Left lung (tissue), 10 donors: ENCODE measurements around the gene TANGO2. TPM values are rescaled to one million over a fixed set of nuclear protein-coding genes. Genes with fewer than 3 reads are reported as not detected.
A peak's percentile ranks its signal among the peaks of the same experiment; 100 is the strongest.
"Not testable (repeated sequence)": the region's sequence is repeated elsewhere in the genome, so short reads cannot be mapped to it uniquely, and the experiment has no call there.

ENCODE experiments used
- ATAC-seq: fragments of 200-7000 bp; cut with Tn5 transposase; one replicate; pipeline ENCODE4 v1.9.1; 2020; ENCODE audit warnings: moderate library complexity
- DNase-seq, 4 donors: peaks; one replicate each; pipeline ENCODE4 v3.0.0-alpha.2; 2013 to 2020
- H3K27ac ChIP-seq, 2 donors: fragments of 200-600 bp; sonication (generic) in 1 of 2; one replicate each; pipeline versions ENCODE4 v1.5.0 to v1.8.0; 2020 to 2021
- H3K27me3 ChIP-seq, 2 donors: fragments of 200-600 bp; sonication (generic) in 1 of 2; one replicate each; pipeline versions ENCODE4 v1.5.0 to v1.8.0; 2020 to 2021
- H3K36me3 ChIP-seq, 2 donors: fragments of 200-600 bp; sonication (generic) in 1 of 2; one replicate each; pipeline versions ENCODE4 v1.5.0 to v1.8.0; 2020 to 2021
- H3K4me1 ChIP-seq, 2 donors: fragments of 200-600 bp; one replicate each; pipeline ENCODE4 v1.8.0; 2021
- H3K4me3 ChIP-seq, 2 donors: fragments of 200-600 bp; sonication (generic) in 1 of 2; one replicate each; pipeline versions ENCODE4 v1.5.0 to v1.8.0; 2020 to 2021; ENCODE audit warnings: mild to moderate bottlenecking in 1 of 2
- H3K9me3 ChIP-seq, 2 donors: fragments of 200-600 bp; sonication (generic) in 1 of 2; one replicate each; pipeline versions ENCODE4 v1.5.0 to v1.8.0; 2020 to 2021
- CTCF ChIP-seq, 2 donors: fragments of 200-600 bp; sonication (generic) in 1 of 2; IDR thresholded peaks; one replicate each; pipeline versions ENCODE4 v1.5.0 to v1.8.0; 2021; ENCODE audit warnings: antibody characterized with exemption in 2 of 2
- intact Hi-C, 2 donors: fragments of 100-400 bp; cut with DNase I; formaldehyde crosslinking; loops; one replicate each; pipeline versions ENCODE4 v1.11.2 to v1.14.2; 2022
- polyA plus RNA-seq, 6 donors: library from polyadenylated mRNA; unstranded; fragments of 120-200 nt; gene quantifications; one replicate each; pipeline ENCODE4 v1.2.1, GENCODE V29; 2013; ENCODE audit not compliant: insufficient read length in 6 of 6
- total RNA-seq, 2 donors: library from RNA; stranded (reverse); fragmentation: NEBNext Ultra II Directional; extraction: Animal tissue kit (Norgen Biotek cat#: 25700); gene quantifications; one replicate each; pipeline ENCODE4 v1.2.1, GENCODE V29; 2021
- donor health status: DM: no; HTN: yes; CAD: no.
- donor health status: DM: no; HTN: no; CAD: no.

Gene TANGO2
- total and polyA plus RNA-seq, 8 donors = 10.9 to 47.2 (median 13.6) TPM

DNA sequence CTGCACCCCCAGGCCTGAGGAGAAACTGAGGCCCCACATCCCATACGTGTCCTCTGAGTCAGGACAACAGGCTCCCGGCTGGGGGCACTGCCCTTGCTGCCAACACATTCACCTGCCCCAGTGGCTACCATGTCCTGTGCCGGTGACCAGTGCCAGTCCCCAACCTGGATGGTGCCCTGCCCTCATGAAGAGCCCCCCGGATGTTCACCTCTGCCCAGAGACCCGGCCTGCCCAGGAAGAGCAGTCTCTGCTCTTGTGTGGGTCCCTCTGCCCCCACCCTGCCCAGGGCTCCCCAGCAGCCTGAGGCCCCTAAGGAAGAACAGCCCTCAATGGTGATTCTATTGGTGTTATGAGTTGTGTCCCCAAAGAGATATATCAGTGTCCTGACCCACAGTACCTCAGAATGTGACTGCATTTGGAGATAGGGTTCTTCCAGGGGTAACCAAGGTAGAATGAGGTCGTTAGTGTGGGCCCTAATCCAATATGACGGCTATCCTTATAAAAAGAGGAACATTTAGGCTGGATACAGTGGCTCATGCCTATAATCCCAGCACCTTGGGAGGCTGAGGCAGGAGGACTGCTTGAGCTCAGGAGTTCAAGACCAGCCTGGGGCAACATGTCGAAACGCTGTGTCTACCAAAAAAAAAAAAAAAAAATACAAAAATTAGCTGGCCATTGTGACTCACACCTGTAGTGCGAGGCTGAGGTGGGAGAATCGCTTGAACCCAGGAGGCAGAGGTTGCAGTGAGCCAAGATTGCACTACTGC lies 45.9 kb downstream of the TANGO2 start:
- DNase-seq = peak in 1 of 4 donors; percentile 53
- ATAC-seq = no peak
- H3K9me3 ChIP-seq = no peaks in the 10 kb centered on the region
- TF ChIP-seq CTCF (IDR thresholded peaks at IDR 0.05) = no peak
- intact Hi-C loops = no loop called here
- no peak overlapping the region for H3K27ac ChIP-seq
- H3K4me1 ChIP-seq = peaks cover 0 to 2% of the 10 kb centered on the region in 2 donors
- H3K27me3 ChIP-seq = no peaks in the 10 kb centered on the region
- peaks cover 0 to 45% of the 10 kb centered on the region in 2 donors for H3K36me3 ChIP-seq
- no peak overlapping the region for H3K4me3 ChIP-seq

- H3K27me3 ChIP-seq, ATAC-seq, H3K9me3 ChIP-seq, DNase-seq, H3K4me3 ChIP-seq, H3K27ac ChIP-seq, intact Hi-C loops, H3K4me1 ChIP-seq: not testable (repeated sequence)
- H3K36me3 ChIP-seq = peaks cover 0 to 40% of the 10 kb centered on the region in 2 donors
Observed at GRCh38 chr22:20067384-20067682, 46.4 kb downstream of the TANGO2 start.

- no peak for TF ChIP-seq CTCF (IDR thresholded peaks at IDR 0.05)
- no peak overlapping the region for H3K4me3 ChIP-seq
- no peaks in the 10 kb centered on the region for H3K27me3 ChIP-seq
- ATAC-seq (no peak), DNase-seq (no peak)
- no peaks in the 10 kb centered on the region for H3K4me1 ChIP-seq
- H3K27ac ChIP-seq = no peak overlapping the region
- intact Hi-C loops = no loop called here
- no peaks in the 10 kb centered on the region for H3K9me3 ChIP-seq
- peaks cover 0 to 26% of the 10 kb centered on the region in 2 donors for H3K36me3 ChIP-seq
Observed at GRCh38 chr22:20068640-20069039, 47.7 kb downstream of the TANGO2 start.

GRCh38 chr22:20069331-20070042 lies 48.6 kb downstream of the TANGO2 start:
- Histone ChIP-seq H3K36me3 (peaks cover 0 to 18% of the 10 kb centered on the region in 2 donors), H3K27me3 (no peaks in the 10 kb centered on the region), H3K9me3 (no peaks in the 10 kb centered on the region), H3K27ac (no peak overlapping the region), H3K4me3 (no peak overlapping the region), H3K4me1 (no peaks in the 10 kb centered on the region)
- ATAC-seq = no peak
- TF ChIP-seq CTCF (IDR thresholded peaks at IDR 0.05) = no peak
- intact Hi-C loops = no loop called here
- DNase-seq = no peak

- Histone ChIP-seq H3K9me3 (no peaks in the 10 kb centered on the region), H3K27me3 (no peaks in the 10 kb centered on the region), H3K27ac (no peak overlapping the region), H3K4me1 (no peaks in the 10 kb centered on the region), H3K4me3 (no peak overlapping the region), H3K36me3 (no peaks in the 10 kb centered on the region)
- ATAC-seq (no peak), DNase-seq (no peak)
- TF ChIP-seq CTCF (IDR thresholded peaks at IDR 0.05) = no peak
- intact Hi-C loops = no loop called here
Observed at GRCh38 chr22:20071524-20071972, 50.6 kb downstream of the TANGO2 start.
